DLD1 (cell line): ENCODE results near the gene HLA-A.
"Not testable (repeated sequence)": the region's sequence is repeated elsewhere in the genome, so short reads cannot be mapped to it uniquely, and the experiment has no call there.

ENCODE experiments used
- in situ Hi-C: cut with HindIII; loops from 2 replicates; pipeline ENCODE4 v1.10.0; 2017; ENCODE audit warnings: low sequenced_read_pairs

HLA-A gene

GRCh38 chr6:29942275-29943052, at the start of gene HLA-A:
HLA-A (plus strand) TSS chr6:29942532; CDS start chr6:29942554, 22 bp downstream.
- in situ Hi-C loops, result no loop called here

DNA sequence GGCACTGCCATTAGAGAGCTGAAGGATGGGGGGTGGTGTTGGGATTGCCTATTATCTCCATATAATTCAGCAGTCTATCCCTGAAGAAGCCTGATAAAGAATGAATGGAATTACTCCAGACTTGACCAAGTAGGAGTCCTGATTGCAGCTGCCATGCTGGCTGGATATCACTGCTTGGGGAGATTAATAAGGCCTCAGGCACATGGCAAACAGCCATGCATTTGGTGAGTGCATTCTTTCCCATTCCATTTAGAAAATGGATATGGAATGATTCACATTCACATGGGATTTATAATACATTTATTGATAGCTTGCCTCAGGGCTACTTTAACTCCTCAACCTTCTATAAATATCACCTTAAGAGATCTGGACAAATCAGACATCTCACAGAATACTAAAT, 49.6 kb upstream of the HLA-A start:
- in situ Hi-C loops, result no loop called here

DNA sequence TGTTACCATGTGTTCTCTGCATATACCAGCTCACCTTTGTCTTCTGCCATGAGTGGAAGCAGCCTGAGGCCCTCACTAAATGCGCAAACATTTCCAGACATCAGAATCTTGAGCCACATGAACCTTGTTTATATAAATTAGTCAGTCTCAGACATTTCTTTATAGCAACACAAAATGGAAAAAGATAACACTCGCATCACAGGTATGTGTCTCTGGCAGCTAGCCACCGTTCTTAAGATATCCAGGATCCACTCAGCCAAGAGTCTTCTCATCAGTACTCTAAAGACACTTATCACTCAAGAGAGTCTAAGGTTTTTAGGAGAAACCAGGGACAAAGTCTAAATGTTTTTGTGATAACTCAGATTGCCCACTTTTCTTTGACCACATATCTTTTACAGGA, 43.1 kb upstream of the HLA-A start:
- in situ Hi-C loops, result no loop called here

GRCh38 chr6:29905286-29905685, 37.0 kb upstream of the HLA-A start:
- in situ Hi-C loops, result no loop called here

DNA sequence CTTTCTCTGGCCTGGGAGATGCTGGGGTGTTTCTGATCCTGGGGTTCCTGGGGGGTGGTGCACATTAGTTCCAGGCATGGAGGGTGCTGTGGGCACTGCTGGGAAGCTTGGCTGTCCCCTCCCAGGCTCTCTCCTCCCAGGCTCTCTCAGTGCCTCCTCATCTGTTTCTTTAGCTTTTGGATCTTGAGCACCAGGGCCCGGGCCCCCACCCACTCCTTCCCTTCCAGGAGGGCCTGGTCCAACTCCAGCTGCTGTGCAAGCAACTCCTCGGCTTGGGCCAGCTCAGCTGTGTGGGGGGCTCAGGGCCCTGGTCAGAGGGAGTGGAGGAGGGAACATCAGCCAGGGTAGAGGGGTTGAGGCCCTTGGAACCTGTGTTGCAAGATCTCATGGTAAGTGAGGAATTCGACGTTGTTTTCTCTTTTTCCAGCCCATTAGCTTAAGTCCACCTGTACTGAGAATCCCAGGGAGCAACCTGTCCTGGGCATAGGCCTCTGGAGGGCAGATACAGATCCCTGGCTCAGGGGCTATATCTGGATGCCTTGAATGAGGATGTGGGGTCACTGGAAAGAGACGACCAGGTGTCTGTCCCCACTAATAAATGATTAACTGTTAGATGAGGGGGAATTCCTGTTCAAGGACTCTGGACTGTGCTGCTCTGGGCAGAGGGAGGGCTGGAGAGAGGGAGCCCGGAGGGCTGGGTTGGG, 34.5 kb upstream of the HLA-A start:
- in situ Hi-C loops, result no loop called here

DNA sequence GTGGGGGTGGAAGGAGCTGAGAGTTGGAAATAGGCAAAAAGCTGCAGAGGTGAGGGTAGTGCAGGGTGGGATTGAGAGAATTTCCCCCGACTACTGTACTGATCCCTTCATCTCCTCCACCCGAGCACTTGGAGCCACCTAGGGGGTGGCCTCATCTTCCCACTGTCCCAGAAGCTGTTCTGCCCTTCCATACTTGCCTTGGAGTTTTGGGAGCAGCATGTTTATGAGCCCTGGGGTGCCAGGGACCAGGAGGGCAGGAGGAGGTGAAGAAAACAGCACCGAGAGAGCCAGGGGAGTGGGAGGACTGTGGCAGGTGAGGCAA, 34.0 kb upstream of the HLA-A start:
- in situ Hi-C loops, result no loop called here

GRCh38 chr6:29908710-29909109, 33.6 kb upstream of the HLA-A start:
- in situ Hi-C loops, result no loop called here

- in situ Hi-C loops, result no loop called here
These were observed 32.3 kb upstream of the HLA-A start for GRCh38 chr6:29909985-29910384.

- in situ Hi-C loops, result no loop called here
These were observed 29.5 kb upstream of the HLA-A start for GRCh38 chr6:29912840-29913239.

DNA sequence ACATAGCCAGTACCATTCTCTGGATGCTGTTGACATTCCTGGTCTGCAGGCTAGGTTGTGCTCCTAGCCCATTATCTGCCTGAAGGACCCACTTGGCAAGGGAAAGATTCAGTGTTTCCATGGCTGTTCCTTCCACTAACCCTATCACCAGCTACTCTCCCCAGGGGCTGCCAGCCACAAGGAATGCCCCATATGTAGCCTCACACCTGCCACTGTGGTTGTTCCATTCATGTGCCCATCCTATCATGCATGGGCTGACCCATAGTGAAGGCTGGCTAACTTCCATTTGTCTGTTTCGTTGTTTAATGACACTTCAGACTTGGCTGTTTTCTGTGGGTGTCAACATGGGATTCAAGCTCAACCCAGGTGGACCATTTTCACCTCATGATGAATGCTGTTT, 25.6 kb upstream of the HLA-A start:
- in situ Hi-C loops, result no loop called here

DNA sequence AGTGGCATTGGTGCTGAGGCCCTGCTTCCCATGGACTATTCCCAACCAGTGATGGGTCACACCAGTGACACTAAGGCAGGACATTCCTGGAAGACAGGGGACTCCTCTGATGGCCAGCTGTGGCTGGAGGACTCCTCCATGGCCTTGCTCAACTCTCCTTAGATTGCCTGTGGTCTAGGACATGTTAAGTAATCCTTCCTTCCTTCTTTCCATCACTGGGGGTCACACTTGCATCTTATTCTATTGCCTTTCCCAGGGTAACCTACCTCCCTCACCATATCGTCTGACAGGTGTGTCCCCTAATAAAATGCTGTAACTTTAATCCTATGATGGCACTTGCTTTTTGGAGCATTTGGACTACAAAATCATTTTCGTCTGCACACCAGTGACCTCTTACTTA, 24.5 kb upstream of the HLA-A start:
- in situ Hi-C loops, result no loop called here

GRCh38 chr6:29919506-29920445, 22.6 kb upstream of the HLA-A start:
- in situ Hi-C loops, result no loop called here

GRCh38 chr6:29924287-29924686, 18.0 kb upstream of the HLA-A start:
- in situ Hi-C loops, result no loop called here

- in situ Hi-C loops, result no loop called here
These were observed 17.6 kb upstream of the HLA-A start for GRCh38 chr6:29924731-29925130.

- in situ Hi-C loops, result no loop called here
These were observed 17.0 kb upstream of the HLA-A start for GRCh38 chr6:29925321-29925720.

DNA sequence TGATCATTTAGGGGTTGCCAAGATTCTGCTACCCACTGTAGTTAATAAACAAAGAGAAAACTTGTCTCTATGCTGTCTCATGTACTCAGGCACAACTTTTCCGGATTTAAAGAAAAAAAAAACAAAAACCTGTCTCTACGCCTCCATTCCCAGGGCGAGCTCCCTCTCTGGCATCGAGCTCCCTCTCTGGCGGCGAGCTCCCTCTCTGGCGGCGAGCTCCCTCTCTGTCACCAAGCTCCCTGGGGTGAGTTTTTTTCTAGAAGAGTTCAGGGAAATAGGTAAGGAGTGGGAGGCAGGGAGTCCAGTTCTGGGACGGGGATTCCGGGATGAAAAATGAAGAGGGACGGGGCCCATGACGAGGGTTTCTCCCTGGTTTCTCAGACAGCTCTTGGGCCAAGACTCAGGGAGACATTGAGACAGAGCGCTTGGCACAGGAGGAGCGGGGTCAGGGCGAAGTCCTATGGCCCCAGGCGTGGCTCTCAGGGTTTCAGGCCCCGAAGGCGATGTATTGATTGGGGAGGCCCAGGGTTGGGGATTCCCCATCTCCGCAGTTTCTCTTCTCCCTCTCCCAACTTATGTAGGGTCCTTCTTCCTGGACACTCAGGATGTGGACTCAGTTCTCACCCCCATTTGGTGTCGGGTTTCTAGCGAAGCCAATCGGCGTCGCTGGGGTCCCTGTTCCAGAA, 16.5 kb upstream of the HLA-A start:
- in situ Hi-C loops, result no loop called here

DNA sequence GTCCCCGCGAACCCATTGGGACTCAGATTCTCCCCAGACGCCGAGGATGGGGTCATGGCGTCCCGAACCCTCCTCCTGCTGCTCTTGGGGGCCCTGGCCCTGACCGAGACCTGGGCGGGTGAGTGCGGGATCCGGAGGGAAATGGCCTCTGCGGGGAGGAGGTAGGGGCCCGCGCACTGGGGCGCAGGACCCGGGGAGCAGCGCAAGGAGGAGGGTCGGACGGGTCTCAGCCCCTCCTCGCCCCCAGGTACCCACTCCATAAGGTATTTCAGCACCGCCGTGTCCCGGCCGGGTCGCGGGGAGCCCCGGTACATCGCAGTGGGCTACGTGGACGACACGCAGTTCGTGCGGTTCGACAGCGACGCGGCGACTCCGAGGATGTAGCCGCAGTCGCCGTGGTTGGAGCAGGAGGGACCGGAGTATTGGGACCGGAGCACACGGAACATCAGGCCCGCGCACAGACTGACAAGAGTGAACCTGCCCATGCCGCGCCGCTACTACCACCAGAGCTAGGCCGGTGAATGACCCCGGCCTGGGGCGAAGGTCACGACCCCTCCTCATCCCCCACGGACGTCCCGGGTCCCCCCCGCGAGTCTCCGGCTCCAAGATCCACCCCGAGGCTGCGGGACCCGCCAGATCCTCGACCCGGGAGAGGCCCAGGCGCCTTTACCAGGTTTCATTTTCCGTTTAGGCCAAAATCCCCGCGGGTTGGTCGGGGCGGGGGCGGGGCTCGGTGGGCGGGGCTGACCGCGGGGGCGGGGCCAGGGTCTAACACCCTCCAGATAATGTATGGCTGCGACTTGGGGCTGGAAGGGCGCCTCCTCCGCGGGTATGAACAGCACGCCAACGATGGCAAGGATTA, 15.7 kb upstream of the HLA-A start:
- in situ Hi-C loops, result no loop called here

- in situ Hi-C loops, result no loop called here
These were observed 15.1 kb upstream of the HLA-A start for GRCh38 chr6:29927275-29927569.

- in situ Hi-C loops, result no loop called here
These were observed 14.4 kb upstream of the HLA-A start for GRCh38 chr6:29927841-29928388.

GRCh38 chr6:29930047-29930446, 12.3 kb upstream of the HLA-A start:
- in situ Hi-C loops, result not testable (repeated sequence)
